Measurements from ENCODE around the gene GNAO1. TPM values are rescaled to one million over a fixed set of nuclear protein-coding genes. Genes with fewer than 3 reads are reported as not detected.

GNAO1 gene
- total and polyA plus RNA-seq, 2 of the 13 experiments (the other 11 are each of a cell fraction or from before 2014, with no cell fraction given), result not detected

GRCh38 chr16:56312556-56312955 is 121.3 kb downstream of the GNAO1 start:
- Histone ChIP-seq H2AFZ (ENCODE audit: low read length) (no peak overlapping the region), H3K36me3 (replicated peaks in 1 of 2; ENCODE audit: control insufficient read depth in 1 of 2, insufficient read depth in 2 of 2, low read length in 2 of 2) (no peaks in the 10 kb centered on the region), H3K27me3 (ENCODE audit: control insufficient read depth in 1 of 2, insufficient read depth in 2 of 2, low read length in 2 of 2) (peaks cover 0 to 25% of the 10 kb centered on the region in 2 experiments; a peak in 4 of 5 replicates), H3K4me2 (ENCODE audit: low read depth, low read length) (no peak overlapping the region), H3K4me3 (replicated peaks in 1 of 3; ENCODE audit: insufficient read depth in 1 of 3, low read depth in 2 of 3, low read length in 3 of 3) (no peak overlapping the region), H4K20me1 (ENCODE audit: insufficient read depth, low read length) (no peaks in the 10 kb centered on the region), H3K4me1 (ENCODE audit: insufficient read depth, low read length) (no peaks in the 10 kb centered on the region), H3K9ac (ENCODE audit: insufficient read depth, low read depth, low read length) (no peak overlapping the region), H3K9me3 (ENCODE audit: low read length) (no peaks in the 10 kb centered on the region), H3K79me2 (ENCODE audit: insufficient read depth, low read length) (no peaks in the 10 kb centered on the region), H3K27ac (ENCODE audit: extremely low read length, insufficient read depth, low read length) (no peak overlapping the region)
- WGBS (ENCODE audit: low lambda C conversion rate), result 16% methylated on average over 6 of the region's 7 CpGs
- in situ Hi-C loops (cut with HindIII; ENCODE audit: extremely low pct_ligation_motif_present, low pct_unique_long_range_greater_than_20kb) (loop anchor here (5.0 to 25.0 kb wide), 2 partner anchors 365 to 850 kb away; no protein-coding TSS in a partner anchor), intact Hi-C loops (cut with micrococcal nuclease; ENCODE audit: unreplicated experiment) (no loop called here)
- FAIRE-seq (no peak), DNase-seq (ENCODE audit: low spot score) (no peak), ATAC-seq (no peak)
- ChIA-PET CTCF (ENCODE audit: low intra/inter-chr PET ratio, low total read pairs) (no interaction called here), POLR2A (no interaction called here)
- no TSS peak for BruUV-seq (replicated peaks)
- TF ChIP-seq FIP1L1 (IDR thresholded peaks at IDR 0.05; ENCODE audit: borderline replicate concordance, insufficient read depth, low read depth, low read length) (no peak), ATF7 (IDR thresholded peaks at IDR 0.05) (no peak), ATF7 (CRISPR knock-in tag; IDR thresholded peaks at IDR 0.05) (no peak), ARID5B (CRISPR knock-in tag; IDR thresholded peaks at IDR 0.05) (no peak), RARA (CRISPR knock-in tag; IDR thresholded peaks at IDR 0.05) (no peak), MNT (IDR thresholded peaks at IDR 0.05) (no peak), ARHGAP35 (CRISPR knock-in tag; IDR thresholded peaks at IDR 0.05; ENCODE audit: borderline replicate concordance) (no peak), SNRNP70 (IDR thresholded peaks at IDR 0.05; ENCODE audit: low read depth, low read length) (no peak), THRA (CRISPR knock-in tag; IDR thresholded peaks at IDR 0.05; ENCODE audit: borderline replicate concordance) (no peak), AFF4 (CRISPR knock-in tag; IDR thresholded peaks at IDR 0.05) (no peak), TBL1XR1 (IDR thresholded peaks at IDR 0.05; ENCODE audit: borderline replicate concordance, low read length, partially characterized antibody) (no peak), ZNF570 (CRISPR knock-in tag; IDR thresholded peaks at IDR 0.05; ENCODE audit: borderline replicate concordance) (no peak)

Data from HepG2 (cell line).